ENCODE measurements around the gene NELL2. TPM values are rescaled to one million over a fixed set of nuclear protein-coding genes. Genes with fewer than 3 reads are reported as not detected.

The NELL2 gene
- 0.07 to 0.13 TPM (median 0.09 TPM) in 3 of 5 replicates, not detected in the others for total RNA-seq (2022; extraction: Qiagen RNA extraction; ENCODE audit: low read depth)

GRCh38 chr12:44875954-44876543 lies at the start of gene NELL2:
TSS of gene NELL2 (minus strand) at chr12:44876315. CDS start at chr12:44875869, 446 bp downstream.

Other genes with a start within 250 kb of the NELL2 start
- gene DBX2, start 174.8 kb upstream of the NELL2 start, total RNA-seq (2022; extraction: Qiagen RNA extraction; ENCODE audit: low read depth) = not detected in 5 replicates

All from A549 treated with DMSO at 1 μM for 4 hours (cell line).